ENCODE data around the gene NCKAP5.

DNA sequence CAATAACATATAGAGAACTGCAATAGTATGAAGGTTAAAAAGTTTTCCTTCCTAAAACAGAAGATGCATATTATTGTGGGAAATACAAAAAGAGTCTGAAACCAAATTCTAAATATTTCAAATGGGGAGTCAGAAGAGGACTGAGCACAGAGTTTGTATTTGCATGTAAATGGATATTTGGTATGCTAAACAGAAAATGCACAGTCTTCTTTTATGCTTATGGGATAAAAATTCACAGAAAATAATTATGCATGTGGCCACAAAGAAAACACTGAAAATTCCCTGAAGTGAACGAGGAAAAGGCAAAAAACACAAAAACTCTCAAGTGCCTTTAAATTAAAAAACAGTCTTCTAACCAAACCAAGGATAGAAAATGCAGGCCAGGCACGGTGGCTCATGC, 142.7 kb downstream of the NCKAP5 start:
- TF ChIP-seq POLR2AphosphoS5 (IDR thresholded peaks at IDR 0.05) = no peak
- TF ChIP-seq, protein P1, sequence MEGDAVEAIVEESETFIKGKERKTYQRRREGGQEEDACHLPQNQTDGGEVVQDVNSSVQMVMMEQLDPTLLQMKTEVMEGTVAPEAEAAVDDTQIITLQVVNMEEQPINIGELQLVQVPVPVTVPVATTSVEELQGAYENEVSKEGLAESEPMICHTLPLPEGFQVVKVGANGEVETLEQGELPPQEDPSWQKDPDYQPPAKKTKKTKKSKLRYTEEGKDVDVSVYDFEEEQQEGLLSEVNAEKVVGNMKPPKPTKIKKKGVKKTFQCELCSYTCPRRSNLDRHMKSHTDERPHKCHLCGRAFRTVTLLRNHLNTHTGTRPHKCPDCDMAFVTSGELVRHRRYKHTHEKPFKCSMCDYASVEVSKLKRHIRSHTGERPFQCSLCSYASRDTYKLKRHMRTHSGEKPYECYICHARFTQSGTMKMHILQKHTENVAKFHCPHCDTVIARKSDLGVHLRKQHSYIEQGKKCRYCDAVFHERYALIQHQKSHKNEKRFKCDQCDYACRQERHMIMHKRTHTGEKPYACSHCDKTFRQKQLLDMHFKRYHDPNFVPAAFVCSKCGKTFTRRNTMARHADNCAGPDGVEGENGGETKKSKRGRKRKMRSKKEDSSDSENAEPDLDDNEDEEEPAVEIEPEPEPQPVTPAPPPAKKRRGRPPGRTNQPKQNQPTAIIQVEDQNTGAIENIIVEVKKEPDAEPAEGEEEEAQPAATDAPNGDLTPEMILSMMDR (IDR thresholded peaks at IDR 0.05 in 8 of 11, conservative IDR thresholded peaks at IDR 0.05 in 3 of 11) = no peak

Data from spleen (tissue), 7 donors.